Measurements from ENCODE around the gene C13orf46.
"Not testable (repeated sequence)": the region's sequence is repeated elsewhere in the genome, so short reads cannot be mapped to it uniquely, and the experiment has no call there.

Gene C13orf46

GRCh38 chr13:113973218-113974164, at the start of gene C13orf46:
Gene C13orf46, minus strand, starts transcription at chr13:113974076. Its CDS starts 79 bp downstream, at chr13:113973997.
- no peak for DNase-seq

- DNase-seq: no peak
Observed at GRCh38 chr13:114022876-114023275, 49.0 kb upstream of the C13orf46 start.

- no peak for DNase-seq
Observed at GRCh38 chr13:114022309-114022669, 48.4 kb upstream of the C13orf46 start.

- no peak for DNase-seq
Observed at GRCh38 chr13:114021464-114022308, 47.8 kb upstream of the C13orf46 start.

- DNase-seq: no peak
Observed at GRCh38 chr13:114020750-114021463, 47.0 kb upstream of the C13orf46 start.

- DNase-seq: not testable (repeated sequence)
Observed at GRCh38 chr13:114020134-114020533, 46.3 kb upstream of the C13orf46 start.

- no peak for DNase-seq
Observed at GRCh38 chr13:114019367-114019766, 45.5 kb upstream of the C13orf46 start.

GRCh38 chr13:114018461-114019055, 44.7 kb upstream of the C13orf46 start:
- no peak for DNase-seq

DNA sequence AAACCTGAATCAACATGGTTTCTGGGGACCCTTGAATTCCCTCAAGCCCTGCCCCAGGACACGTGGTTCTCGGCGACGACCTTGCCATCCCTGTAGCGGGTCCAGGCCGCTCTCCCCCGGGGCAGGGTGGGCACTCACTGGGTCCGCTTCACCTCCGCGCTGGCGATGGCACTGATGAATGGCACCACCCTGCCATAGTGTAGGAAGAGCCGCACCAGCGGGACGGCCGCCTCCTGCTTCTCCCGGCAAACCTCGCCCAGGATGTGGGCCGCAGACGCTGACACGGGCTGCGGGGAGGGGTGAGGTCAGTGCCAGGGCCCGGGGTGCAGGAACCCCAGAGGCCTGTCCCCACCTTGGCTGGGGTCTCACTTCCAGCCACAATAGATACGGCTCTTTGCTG, 44.1 kb upstream of the C13orf46 start:
- DNase-seq: no peak

DNA sequence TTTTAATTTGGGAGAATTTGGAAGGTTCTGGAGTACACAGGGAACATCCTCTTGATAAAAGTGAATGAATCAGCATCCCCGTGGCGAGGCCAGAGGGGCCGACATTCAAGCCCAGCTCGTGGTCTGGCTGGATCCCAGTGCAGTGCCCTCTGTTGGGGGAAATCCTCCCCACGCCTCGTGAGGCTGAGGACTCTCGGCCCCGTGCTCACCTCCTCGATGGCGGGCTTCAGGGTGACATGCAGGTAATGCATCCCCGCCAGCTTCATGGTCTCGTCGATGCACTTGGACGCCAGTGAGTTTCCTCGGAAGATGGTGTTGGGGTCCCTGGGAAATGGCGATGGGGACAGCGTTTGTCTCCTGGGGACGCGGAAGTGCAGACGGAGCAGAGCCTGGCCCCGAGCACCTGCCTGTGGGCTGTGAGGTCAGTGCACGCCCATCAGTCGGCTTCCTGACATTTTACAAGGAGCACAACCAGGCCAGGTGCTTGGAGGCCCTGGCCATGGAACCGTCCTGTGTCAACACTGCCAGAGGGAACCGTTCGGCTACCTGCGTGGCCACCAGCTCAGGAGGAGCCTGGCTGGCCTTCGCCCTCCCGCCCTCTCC, 43.3 kb upstream of the C13orf46 start:
- DNase-seq: no peak

DNA sequence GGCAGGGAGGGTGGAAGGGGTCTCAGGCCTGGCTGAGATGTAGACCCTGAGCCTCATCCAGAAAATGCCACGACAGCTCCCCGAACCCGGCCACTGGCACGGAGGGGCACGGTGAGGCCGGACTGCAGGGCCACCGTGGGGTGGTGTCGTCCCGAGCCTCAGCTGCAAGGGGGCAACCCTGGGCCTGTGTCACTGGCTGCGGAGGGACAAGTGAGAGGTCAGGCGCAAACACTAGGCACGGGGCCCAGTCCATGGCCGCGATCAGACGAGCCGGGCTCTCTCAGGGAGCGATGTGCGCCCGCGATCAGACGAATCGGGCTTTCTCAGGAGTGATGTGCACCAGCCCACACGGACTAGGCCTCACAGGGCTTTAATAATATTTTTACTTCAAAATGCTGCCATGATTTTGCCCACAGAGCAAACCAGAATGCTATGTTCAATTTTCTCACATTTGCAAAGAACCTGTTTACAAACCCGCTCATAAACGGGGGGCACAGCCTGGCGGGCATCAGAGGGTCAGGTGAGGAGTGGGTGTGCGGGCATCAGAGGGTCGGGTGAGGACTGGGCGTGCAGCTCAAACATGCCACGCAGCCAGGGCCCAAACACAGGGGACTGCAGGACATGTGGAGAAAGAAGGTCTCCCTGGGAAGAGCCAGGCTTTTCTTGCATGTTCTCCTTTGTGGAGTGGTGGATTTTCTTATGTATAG, 42.6 kb upstream of the C13orf46 start:
- DNase-seq: no peak

- no peak for DNase-seq
Observed at GRCh38 chr13:114015969-114016295, 42.1 kb upstream of the C13orf46 start.

GRCh38 chr13:114015111-114015968, 41.5 kb upstream of the C13orf46 start:
- no peak for DNase-seq

- no peak for DNase-seq
Observed at GRCh38 chr13:114013952-114014629, 40.2 kb upstream of the C13orf46 start.

DNA sequence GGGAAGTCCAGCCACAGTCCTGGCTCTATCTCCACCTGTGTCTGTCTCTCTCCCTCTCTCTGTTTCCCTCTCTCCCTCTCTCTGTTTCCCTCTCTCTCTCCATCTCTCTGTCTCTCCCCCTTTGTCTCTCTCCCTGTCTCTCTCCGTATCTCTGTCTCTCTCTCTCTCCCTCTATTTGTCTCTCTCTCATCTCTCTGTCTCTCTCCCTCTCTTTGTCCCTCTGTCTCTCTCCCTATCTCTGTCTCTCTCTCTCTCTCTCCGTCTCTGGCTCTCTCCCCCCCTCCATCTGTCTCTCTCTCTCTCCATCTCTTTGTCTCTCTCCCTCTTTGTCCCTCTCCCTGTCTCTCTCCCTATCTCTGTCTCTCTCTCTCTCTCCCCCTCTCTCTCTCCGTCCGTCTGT, 39.5 kb upstream of the C13orf46 start:
- no peak for DNase-seq

- no peak for DNase-seq
Observed at GRCh38 chr13:114012921-114013320, 39.0 kb upstream of the C13orf46 start.

GRCh38 chr13:114012141-114012540, 38.3 kb upstream of the C13orf46 start:
- no peak for DNase-seq

DNA sequence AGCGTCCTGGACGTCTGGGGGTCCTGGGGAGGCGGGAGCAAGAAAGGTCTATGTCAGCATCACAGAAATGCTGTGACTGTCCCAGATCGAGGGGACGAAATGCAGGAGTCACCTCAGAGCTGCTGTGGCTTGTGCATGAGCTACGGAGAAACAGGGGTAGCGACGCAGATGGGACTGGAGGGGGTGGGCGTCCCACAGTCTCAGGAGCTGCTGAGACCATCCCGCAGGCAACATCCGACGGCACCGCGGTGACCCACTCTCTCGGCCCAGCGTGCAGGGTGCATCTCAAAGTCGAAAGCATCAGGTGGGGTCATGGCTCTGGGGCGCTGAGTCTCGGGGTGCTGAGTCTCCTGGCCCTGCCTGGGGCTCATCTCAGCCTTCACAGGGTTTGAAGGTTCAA, 37.4 kb upstream of the C13orf46 start:
- DNase-seq: no peak

DNA sequence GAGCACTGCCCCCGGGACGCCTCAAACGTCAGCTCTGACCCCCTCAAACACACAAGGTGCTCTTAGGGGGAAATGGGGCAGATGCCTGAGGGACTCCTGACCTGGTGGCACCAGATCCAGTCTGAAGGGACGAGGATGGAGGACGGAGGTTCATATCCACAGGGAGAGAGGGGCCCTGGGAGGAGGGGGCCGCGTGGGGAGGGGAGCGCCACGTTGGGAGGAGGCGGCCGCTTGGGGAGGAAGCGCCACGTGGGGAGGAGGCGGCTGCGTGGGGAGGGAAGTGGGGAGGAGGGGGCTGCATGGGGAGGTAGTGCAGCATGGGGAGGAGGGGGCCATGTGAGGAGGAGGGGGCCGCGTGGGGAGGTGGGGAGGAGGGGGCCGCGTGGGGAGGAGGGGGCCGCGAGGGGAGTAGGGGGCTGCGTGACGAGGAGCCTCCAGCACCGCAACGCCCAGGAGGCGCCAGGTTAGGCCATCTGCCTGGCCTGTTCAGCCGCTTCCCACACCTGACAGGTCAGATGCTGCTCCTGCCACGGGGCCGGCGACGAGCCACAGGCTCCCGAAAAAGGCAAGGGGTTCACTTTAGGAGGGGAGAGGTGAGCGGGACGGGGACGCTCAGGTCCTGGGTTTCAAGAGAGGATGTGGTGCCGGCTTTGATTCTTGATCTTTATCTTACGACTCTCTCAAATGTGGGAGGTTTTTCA, 36.7 kb upstream of the C13orf46 start:
- DNase-seq: no peak
